ENCODE results near the gene CTNNA2. TPM values are rescaled to one million over a fixed set of nuclear protein-coding genes. Genes with fewer than 3 reads are reported as not detected.

Gene CTNNA2
- total and polyA plus RNA-seq, 8 donors = 0.28 to 5.7 (median 0.44) TPM; not detected in 4

DNA sequence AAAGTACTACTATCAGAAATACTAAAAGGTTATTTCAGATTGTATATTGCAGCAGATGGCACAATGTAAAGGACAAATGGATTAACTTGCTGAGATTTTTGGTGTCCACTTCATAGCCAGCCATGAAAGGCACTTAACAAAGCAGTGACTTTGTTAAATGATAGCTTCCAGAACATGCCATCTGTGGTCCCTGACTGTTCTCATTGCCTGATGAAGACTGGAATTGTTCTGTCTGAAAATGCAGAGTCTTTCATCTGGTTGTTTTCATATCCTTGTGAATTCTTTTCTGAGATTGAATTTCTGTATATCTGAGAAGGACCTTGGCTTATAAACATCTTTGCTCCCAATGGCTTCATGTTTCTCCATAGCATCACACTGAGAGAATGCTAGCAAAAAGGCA, 836.1 kb downstream of the CTNNA2 start:
- intact Hi-C loops (cut with DNase I; ENCODE audit: low total_unique reads) = no loop called here
- no peaks in the 10 kb centered on the region for H3K4me1 ChIP-seq
- no peak for DNase-seq
- no peak overlapping the region for H3K4me3 ChIP-seq
- no peaks in the 10 kb centered on the region for H3K27me3 ChIP-seq
- H3K36me3 ChIP-seq = no peaks in the 10 kb centered on the region
- H3K9me3 ChIP-seq = no peaks in the 10 kb centered on the region
- H3K27ac ChIP-seq = no peak overlapping the region
- TF ChIP-seq, protein P1, sequence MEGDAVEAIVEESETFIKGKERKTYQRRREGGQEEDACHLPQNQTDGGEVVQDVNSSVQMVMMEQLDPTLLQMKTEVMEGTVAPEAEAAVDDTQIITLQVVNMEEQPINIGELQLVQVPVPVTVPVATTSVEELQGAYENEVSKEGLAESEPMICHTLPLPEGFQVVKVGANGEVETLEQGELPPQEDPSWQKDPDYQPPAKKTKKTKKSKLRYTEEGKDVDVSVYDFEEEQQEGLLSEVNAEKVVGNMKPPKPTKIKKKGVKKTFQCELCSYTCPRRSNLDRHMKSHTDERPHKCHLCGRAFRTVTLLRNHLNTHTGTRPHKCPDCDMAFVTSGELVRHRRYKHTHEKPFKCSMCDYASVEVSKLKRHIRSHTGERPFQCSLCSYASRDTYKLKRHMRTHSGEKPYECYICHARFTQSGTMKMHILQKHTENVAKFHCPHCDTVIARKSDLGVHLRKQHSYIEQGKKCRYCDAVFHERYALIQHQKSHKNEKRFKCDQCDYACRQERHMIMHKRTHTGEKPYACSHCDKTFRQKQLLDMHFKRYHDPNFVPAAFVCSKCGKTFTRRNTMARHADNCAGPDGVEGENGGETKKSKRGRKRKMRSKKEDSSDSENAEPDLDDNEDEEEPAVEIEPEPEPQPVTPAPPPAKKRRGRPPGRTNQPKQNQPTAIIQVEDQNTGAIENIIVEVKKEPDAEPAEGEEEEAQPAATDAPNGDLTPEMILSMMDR (IDR thresholded peaks at IDR 0.05) = no peak
- TF ChIP-seq EP300 (IDR thresholded peaks at IDR 0.05) (no peak), POLR2AphosphoS5 (IDR thresholded peaks at IDR 0.05) (no peak), POLR2A (IDR thresholded peaks at IDR 0.05) (no peak)

DNA sequence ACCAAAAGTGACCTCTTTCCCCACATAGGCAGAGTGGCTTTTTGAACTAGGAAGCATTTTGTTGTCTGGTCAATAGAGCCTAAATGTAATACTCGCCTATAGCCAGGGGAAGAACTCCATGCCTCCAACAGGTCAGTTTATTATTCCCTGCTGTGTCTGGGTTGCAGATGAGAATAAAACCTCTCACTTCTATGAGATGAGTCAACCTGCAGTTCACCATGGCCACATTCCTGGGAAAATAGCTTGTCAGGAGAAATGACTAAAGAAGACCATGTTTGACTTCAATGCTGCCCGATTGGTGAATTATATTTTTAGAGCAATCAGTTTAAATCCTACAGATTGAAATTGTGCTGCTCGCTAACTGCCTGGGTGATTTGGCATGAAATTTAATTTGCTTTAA, 838.4 kb downstream of the CTNNA2 start:
- Histone ChIP-seq H3K27ac (no peak overlapping the region), H3K4me1 (no peaks in the 10 kb centered on the region), H3K27me3 (no peaks in the 10 kb centered on the region), H3K4me3 (no peak overlapping the region), H3K9me3 (no peaks in the 10 kb centered on the region), H3K36me3 (no peaks in the 10 kb centered on the region)
- TF ChIP-seq POLR2A (IDR thresholded peaks at IDR 0.05) (no peak), POLR2AphosphoS5 (IDR thresholded peaks at IDR 0.05) (no peak), EP300 (IDR thresholded peaks at IDR 0.05) (no peak)
- TF ChIP-seq, protein P1 (IDR thresholded peaks at IDR 0.05) = no peak
- 86 to 94% (median 93%) methylated on average over 3 of the region's 3 CpGs for WGBS, 5 donors
- no peak for DNase-seq
- intact Hi-C loops (cut with DNase I; ENCODE audit: low total_unique reads) = no loop called here

DNA sequence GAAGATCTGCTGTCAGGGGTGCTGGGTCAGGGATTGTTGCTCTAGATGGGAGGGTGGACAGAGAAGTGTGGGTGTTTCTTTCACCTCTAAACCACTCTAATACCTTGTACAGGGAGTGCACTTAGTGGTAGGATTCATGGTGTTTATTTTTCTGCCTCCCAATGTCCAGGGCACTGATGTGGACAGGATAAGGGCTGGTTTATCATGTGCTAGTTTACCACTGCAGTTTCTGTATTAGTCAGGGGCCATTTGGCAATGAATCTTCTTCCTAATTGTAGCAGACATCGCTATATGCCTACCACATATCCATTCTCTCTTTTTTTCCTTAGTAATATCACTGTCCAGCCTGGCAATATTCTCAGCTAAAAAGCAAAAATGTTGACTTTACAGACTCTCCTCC, 842.0 kb downstream of the CTNNA2 start:
- 78 to 92% (median 91%) methylated on average over 1 of the region's 1 CpG for WGBS, 5 donors
- TF ChIP-seq EP300 (IDR thresholded peaks at IDR 0.05) = no peak
- TF ChIP-seq POLR2AphosphoS5 (IDR thresholded peaks at IDR 0.05) = no peak
- no peak for TF ChIP-seq POLR2A (IDR thresholded peaks at IDR 0.05)
- TF ChIP-seq, protein P1 (IDR thresholded peaks at IDR 0.05) = no peak
- Histone ChIP-seq H3K9me3 (no peaks in the 10 kb centered on the region), H3K27ac (no peak overlapping the region), H3K36me3 (no peaks in the 10 kb centered on the region), H3K4me3 (no peak overlapping the region), H3K27me3 (no peaks in the 10 kb centered on the region), H3K4me1 (no peaks in the 10 kb centered on the region)
- intact Hi-C loops (cut with DNase I; ENCODE audit: low total_unique reads) = no loop called here
- DNase-seq = no peak

DNA sequence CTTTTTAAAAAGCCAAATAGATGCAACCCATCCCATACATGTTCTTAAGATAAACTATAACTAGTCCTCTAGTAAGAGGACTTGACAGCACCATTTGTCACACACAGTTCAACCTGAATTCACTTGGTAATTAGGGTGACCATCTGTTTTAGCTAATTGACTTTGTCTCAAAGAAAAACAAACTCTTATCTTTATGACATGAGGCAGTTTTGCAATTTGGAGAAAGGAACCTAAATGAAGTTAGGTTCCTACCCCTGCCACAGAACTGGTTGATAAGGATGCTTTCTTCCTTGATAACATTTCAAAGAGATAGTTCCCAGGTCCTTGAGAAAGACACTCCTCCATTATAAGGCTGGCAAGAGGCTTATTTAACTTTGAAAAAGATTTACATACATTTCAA, 849.1 kb downstream of the CTNNA2 start:
- no peaks in the 10 kb centered on the region for H3K4me1 ChIP-seq
- H3K9me3 ChIP-seq = no peaks in the 10 kb centered on the region
- TF ChIP-seq, protein P1 (IDR thresholded peaks at IDR 0.05) = no peak
- TF ChIP-seq POLR2A (IDR thresholded peaks at IDR 0.05) (no peak), EP300 (IDR thresholded peaks at IDR 0.05) (no peak), POLR2AphosphoS5 (IDR thresholded peaks at IDR 0.05) (no peak)
- no peaks in the 10 kb centered on the region for H3K36me3 ChIP-seq
- H3K27me3 ChIP-seq = no peaks in the 10 kb centered on the region
- no peak for DNase-seq
- no peak overlapping the region for H3K4me3 ChIP-seq
- intact Hi-C loops (cut with DNase I; ENCODE audit: low total_unique reads) = no loop called here
- no peak overlapping the region for H3K27ac ChIP-seq
